Gastrocnemius medialis (tissue), 4 donors: Measurements from ENCODE around the gene DCTN1.

Source experiments
- POLR2A ChIP-seq, 2 donors: fragments of 450-650 bp; IDR thresholded peaks; one replicate each; pipeline ENCODE4 v1.6.1; 2017; ENCODE audit warnings: antibody characterized with exemption in 2 of 2, mild to moderate bottlenecking in 2 of 2, moderate library complexity in 2 of 2
- TF ChIP-seq, protein P1 (sequence below), 5 experiments: fragments of 450-650 bp in 3 of 5; fragments of 200-600 bp in 2 of 5; sonication (generic) in 2 of 5; IDR thresholded peaks in 4 of 5; conservative IDR thresholded peaks in 1 of 5; 1 replicate in 4 of 5; 2 replicates in 1 of 5; pipeline ENCODE4 v1.5.1; 2016 to 2019; ENCODE audit warnings: antibody characterized with exemption in 5 of 5, mild to moderate bottlenecking in 3 of 5, moderate library complexity in 3 of 5

DNA sequence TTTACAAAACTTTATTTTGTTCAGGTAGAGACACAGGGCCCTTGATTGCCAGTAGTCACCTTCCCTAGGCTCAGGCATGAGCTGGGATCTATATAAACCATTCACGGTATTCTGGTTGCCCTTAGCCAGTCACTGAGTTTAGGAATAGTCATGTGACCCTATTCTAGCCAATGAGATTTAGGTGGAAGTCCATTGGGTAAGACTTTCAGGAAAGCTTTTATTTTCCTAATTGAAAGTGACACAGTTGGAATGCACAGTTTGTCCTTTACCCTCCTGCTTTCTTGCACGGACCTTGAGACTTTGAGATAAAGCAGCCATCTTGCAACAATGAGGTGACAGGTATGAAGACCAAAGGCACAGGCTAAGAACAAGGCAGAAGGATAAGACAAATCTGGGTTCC is 58.4 kb downstream of the DCTN1 start:
- no peak for TF ChIP-seq POLR2A (IDR thresholded peaks at IDR 0.05)
- TF ChIP-seq, protein P1, sequence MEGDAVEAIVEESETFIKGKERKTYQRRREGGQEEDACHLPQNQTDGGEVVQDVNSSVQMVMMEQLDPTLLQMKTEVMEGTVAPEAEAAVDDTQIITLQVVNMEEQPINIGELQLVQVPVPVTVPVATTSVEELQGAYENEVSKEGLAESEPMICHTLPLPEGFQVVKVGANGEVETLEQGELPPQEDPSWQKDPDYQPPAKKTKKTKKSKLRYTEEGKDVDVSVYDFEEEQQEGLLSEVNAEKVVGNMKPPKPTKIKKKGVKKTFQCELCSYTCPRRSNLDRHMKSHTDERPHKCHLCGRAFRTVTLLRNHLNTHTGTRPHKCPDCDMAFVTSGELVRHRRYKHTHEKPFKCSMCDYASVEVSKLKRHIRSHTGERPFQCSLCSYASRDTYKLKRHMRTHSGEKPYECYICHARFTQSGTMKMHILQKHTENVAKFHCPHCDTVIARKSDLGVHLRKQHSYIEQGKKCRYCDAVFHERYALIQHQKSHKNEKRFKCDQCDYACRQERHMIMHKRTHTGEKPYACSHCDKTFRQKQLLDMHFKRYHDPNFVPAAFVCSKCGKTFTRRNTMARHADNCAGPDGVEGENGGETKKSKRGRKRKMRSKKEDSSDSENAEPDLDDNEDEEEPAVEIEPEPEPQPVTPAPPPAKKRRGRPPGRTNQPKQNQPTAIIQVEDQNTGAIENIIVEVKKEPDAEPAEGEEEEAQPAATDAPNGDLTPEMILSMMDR (IDR thresholded peaks at IDR 0.05 in 4 of 5, conservative IDR thresholded peaks at IDR 0.05 in 1 of 5): no peak
